GM19452 (cell line): ENCODE data around the gene OMP.
"Not testable (repeated sequence)": the region's sequence is repeated elsewhere in the genome, so short reads cannot be mapped to it uniquely, and the experiment has no call there.

Source experiments
- ATAC-seq: cut with Tn5 transposase; IDR thresholded peaks from one replicate; pipeline ENCODE4 v1.9.1; 2021; ENCODE audit not compliant: unreplicated experiment

The OMP gene

GRCh38 chr11:77085652-77086051 lies 17.0 kb upstream of the OMP start:
- no peak for ATAC-seq

- ATAC-seq, result no peak
Observed at GRCh38 chr11:77086521-77087472, 15.8 kb upstream of the OMP start.

DNA sequence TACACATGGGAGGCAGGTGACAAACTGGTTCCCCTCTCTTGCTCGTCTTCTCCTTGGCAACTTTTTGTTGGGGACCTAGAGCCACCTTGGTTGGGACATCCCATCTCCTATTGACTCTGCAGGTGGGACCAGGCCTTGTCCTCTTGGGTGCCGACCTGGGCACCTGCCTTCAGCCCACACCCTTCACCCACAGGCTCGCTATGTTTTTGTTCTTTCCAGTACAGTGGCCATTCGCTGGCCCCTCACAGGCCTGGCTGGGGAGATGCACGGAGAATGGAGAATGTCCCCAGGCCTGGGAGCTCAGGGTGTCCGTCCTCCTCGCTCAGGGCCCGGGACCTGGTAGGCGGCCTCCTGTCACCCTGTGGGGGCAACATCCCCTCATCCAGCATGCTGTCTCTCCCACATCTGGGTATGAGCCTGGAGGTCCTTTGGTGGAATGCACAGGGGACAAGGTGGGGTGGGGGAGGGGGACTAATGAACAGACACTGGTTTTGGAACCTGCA lies 14.9 kb upstream of the OMP start:
- ATAC-seq, result no peak

GRCh38 chr11:77088236-77089003 lies 14.2 kb upstream of the OMP start:
- no peak for ATAC-seq

- no peak for ATAC-seq
Observed at GRCh38 chr11:77089004-77089545, 13.6 kb upstream of the OMP start.

DNA sequence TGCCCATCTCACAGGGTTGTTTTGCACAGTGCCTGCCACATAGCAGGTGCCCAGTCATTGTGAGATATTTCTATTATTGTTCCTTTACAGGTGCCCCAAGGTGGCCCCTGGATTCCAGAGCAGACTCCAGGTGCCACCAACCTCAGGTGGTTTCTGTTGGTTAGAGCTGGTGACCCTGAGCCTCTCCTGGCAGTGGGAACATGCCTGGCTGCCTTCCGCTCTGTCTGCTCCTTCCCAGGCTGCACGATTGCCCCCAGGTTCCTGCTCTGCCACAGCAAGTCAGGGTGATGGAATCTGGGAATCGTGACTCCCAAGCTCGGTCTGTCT lies 12.6 kb upstream of the OMP start:
- ATAC-seq, result no peak

- ATAC-seq, result peak; percentile 14
Observed at GRCh38 chr11:77090373-77091111, 12.1 kb upstream of the OMP start.

DNA sequence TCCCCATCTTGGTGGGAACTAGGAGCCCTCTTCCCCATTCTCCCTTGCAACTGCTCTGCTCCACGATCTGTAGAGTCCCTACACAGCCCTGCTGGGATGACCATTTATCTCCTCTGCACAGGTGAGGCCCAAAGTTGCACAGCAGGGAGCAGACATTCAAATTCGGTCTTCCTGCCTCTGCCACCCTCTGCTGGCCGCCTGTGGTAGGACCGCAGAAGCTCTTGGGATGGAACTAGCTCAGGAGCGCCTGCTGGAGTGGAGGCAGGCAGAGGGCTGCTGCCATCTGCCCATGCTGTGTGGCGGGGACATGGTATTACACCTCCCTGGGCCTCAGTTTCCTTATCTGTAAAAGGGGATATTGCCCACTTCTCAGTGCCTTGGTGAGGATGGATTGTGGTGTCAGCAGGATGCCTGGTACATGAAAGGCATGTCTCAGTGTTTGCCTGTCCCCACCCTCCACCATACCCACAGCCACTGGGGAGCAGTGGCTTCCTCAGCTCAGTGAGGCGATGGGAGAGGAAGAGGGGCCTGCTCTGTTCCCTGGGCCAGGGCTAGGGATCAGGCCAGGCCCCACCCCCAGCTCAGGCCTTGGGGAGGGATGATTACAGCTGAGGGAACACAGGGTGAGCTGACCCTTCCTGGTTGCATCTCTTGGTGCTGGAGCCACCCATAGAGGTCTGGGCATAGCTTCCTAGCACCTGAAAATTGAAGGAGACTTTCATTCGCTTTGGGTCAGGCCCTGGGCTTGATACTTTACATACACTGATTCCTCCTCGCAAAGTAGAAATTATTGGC lies 11.3 kb upstream of the OMP start:
- peak; percentile 91 for ATAC-seq

GRCh38 chr11:77092382-77092781 lies 10.3 kb upstream of the OMP start:
- ATAC-seq, result no peak

- no peak for ATAC-seq
Observed at GRCh38 chr11:77093056-77093891, 9.4 kb upstream of the OMP start.

GRCh38 chr11:77093987-77094840 lies 8.4 kb upstream of the OMP start:
- no peak for ATAC-seq

- ATAC-seq, result no peak
Observed at GRCh38 chr11:77094841-77095365, 7.7 kb upstream of the OMP start.

DNA sequence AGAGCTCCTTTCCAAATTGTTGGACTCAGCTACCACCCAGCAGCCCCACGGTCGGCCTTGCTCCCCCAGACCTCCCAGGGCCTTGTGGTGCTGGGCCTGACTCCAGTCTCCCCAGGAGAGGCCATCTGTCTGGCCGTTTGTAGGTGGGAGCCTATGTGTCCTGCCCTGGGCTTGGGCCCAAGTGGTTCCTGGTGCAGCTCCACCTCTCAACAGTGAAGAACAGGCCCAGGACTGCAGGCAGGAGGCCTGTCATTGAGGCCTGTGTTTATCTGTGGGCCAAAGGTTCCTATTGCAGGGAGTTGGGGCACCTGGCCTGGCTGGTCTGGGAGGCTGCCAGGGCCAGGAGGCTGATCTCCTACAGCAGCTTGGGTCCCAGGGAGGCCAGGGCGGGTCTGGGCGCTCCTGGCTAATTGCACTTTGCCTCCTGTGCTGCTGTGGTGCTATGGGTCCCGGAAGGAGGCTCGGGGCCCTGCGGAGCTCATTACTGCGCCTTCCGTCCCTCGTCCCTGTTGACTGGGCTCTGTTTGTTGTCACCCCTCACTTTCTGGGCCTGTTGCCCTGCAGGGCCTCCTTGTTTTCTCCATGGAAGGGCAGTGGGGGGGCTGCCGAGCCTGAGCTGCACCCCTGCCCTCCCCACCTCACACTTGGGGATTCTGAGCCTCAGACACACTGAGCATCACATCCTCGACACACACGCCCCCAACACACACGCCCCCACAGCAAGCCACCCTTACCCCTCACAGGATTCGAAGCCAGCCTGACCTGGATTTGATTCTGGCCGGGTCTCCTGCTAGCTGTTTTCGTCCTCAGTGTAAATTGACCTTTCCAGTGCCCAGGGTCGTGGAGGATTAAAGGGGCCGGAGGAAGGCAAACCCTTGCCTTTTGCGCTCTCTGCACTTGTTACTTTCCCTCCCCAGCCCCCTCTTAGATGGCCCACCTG lies 6.8 kb upstream of the OMP start:
- no peak for ATAC-seq

DNA sequence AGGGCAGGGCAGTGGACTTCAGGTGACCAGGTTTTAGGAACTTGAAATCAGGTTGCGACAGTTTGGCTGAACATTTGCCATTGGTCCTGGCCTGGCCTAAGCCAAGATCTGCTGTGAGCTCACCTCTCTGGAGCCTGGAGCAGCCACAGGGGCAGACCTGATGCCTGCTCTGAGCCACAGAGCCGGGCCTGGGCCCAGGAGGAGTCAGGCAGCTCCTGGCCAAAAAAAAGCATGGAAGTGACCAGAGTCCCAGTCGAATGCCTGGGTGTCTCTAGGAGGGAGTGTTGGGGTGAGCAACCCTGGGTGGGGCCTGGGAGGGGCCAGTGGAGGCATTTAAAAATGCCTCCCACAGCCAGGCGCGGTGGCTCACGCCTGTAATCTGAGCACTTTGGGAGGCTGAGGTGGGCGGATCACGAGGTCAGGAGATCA lies 6.0 kb upstream of the OMP start:
- ATAC-seq, result no peak

DNA sequence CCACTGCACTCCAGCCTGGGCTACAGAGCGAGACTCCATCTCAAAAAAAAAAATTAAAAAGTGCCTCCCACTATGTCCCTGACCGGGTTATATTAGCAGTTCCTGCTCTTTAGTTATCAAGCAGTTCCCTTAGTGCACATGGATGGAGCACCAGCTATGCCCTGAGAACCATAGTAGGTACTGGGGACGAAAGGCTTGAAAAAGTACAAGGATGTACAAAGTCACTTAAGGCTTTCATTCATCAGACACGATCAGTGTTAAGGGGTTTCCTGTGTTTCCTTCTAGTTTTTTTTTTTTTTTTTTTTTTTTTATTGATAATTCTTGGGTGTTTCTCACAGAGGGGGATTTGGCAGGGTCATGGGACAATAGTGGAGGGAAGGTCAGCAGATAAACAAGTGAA lies 5.5 kb upstream of the OMP start:
- ATAC-seq, result not testable (repeated sequence)

DNA sequence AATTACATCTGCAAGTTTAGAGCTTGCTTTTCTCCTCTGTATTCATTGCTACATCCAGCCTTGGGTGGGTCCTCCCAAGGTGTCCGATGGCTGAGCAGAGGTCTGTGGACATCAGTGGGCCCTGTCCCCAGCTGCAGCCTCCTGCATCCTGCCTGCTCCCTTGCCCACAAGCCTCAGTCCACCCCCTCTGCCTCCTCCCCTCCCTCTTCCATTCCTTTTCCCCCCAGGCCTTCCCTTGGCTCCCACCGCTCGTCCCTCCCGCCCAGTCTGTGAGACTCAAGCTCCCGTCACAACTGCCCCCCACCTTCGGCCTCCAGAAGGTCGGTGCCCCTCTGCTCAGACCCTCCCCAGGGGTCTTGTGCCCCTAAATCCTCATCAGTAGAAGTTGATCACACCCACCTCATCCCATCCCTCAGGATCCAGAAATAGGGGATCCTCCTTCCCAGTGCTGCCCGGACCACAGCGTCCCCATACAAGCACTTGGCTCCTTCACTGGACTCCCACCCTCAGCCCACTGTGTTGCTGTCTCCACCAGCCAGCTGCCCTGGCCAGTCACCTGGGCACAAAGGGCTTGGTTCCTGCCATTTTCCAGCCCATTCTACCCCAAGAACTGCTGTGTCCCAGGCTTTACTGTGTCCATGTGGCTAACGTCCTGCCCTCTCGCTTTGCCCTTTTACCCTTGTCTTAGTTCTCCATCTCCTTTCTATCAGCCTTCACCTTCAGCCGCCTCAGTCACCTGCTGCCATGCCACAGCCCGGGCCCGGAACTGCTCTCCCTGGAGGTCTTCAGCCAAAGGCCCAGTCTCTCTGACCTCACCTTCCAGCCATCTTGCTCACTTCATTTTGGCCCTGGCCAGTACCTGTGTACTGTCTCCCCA lies 2.2 kb upstream of the OMP start:
- ATAC-seq, result no peak
